Esophagus squamous epithelium (tissue), 4 donors: Measurements from ENCODE around the gene FAM149B1.

ENCODE experiments used
- CTCF ChIP-seq, 6 experiments: fragments of 450-650 bp in 4 of 6; fragments of 200-600 bp in 2 of 6; sonication (generic) in 2 of 6; IDR thresholded peaks; one replicate each; pipeline ENCODE4 v1.5.1; 2016 to 2019; ENCODE audit warnings: antibody characterized with exemption in 6 of 6, mild to moderate bottlenecking in 4 of 6, moderate library complexity in 4 of 6
- POLR2A ChIP-seq, 4 donors: fragments of 450-650 bp; IDR thresholded peaks; one replicate each; pipeline ENCODE4 v1.6.1; 2017; ENCODE audit warnings: antibody characterized with exemption in 4 of 4, mild to moderate bottlenecking in 4 of 4, moderate library complexity in 3 of 4

- TF ChIP-seq POLR2A (IDR thresholded peaks at IDR 0.05) (no peak), CTCF (IDR thresholded peaks at IDR 0.05) (peak in 2 of 6 experiments; percentile 8 to 31)
Observed at GRCh38 chr10:73218431-73219191, 50.7 kb downstream of the FAM149B1 start.
